GM21619 (cell line): Measurements from ENCODE around the gene PRSS53.
A peak's percentile ranks its signal among the peaks of the same experiment; 100 is the strongest.
"Not testable (repeated sequence)": the region's sequence is repeated elsewhere in the genome, so short reads cannot be mapped to it uniquely, and the experiment has no call there.

Experiments used
- ATAC-seq: cut with Tn5 transposase; IDR thresholded peaks from one replicate; pipeline ENCODE4 v1.9.1; 2021; ENCODE audit not compliant: unreplicated experiment

PRSS53 gene

DNA sequence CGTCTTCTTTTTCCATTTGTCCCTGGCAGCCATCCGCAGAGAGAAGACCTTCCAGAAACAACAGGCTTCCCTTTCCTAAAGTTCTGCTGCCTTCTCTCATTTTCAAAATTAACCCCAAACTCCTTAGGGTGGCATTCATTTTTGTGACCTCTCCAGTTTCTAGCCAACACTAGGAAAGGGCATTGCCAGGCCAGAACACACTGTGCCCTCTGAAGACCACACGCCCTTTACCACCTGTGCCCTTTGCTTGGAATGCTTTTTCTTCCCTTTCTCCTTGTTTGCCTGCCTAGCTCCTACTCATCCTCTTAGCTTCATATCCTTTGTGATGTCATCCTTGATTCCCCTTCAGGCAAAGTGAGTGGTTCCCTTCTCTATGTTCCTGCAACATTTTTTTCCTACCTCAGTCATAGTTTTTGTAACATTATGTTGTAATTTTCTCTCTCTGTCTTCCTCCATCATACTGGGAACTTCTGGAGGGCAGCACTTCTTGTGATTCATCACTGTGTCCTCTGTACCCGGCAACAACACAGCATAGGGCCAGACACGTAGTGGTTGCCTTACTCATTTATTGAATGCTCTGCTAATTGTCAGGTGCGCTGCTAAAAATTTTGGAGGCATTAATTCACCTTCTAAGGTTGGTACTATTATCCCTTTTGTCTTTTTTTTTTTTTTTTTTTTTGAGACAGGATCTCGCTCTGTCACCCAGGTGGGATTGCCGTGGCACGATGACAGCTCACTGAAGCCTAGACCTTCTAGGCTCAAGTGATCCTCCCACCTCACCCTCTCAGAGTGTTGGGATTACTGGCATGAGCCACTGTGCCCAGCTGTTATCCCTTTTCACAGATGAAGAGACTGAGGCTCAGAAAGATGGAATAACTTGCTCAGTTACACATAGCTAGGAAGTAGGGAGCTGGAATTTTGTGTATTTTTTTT is 29.7 kb upstream of the PRSS53 start:
- no peak for ATAC-seq

DNA sequence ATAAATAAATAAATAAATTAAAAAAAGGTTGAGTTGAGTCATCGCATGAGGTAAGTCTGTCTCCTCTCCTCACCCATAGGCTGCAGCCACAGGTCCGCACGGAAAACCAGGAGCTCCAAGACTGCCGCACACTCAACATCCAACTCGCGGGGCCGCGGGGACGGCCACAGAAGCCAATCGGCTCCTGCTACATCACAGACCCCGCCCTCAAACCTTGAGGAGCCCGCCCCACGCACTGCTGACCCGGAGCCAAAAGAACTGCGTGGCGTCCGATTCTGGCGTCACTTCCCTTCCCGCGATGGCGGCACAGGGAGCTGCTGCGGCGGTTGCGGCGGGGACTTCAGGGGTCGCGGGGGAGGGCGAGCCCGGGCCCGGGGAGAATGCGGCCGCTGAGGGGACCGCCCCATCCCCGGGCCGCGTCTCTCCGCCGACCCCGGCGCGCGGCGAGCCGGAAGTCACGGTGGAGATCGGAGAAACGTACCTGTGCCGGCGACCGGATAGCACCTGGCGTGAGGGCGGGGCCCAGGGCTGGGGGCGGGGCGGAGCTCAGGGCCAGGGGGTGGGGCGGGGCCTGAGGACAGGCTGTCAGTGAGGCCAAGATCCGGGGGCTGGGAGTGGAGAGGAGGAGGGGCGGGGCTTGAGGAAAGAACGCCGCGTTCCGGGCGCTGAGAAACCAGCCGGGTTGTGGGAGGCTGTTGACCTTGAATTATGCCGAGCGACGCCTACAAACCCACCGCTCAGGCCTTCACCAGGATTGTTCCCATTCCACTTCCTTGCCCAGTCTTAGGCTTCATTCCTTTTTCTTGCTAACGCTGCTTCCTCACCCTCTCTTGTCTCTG is 28.9 kb upstream of the PRSS53 start, which contains the start of gene KAT8:
KAT8 (plus strand) TSS at position 281 of the 839 bp plus-strand sequence; CDS start at position 299, 18 bp downstream.
- ATAC-seq, result peak; percentile 88

DNA sequence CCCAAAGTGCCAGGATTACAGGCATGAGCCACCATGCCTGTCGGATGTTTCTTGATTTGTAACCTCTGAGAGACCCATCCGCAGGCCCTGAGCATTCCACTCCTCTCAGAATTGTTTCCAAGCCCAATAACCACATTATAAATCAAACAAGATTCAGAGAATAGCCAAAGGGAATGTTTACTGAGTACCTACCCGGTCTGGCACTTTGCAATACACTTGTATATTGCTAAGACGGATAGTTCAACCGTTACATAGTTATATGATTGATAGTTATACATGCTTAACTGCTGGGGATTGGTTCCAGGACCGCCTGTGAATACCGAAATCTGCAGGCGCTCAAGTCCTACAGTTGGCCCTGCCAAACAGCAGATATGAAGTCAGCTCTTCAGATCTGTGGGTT is 25.7 kb upstream of the PRSS53 start:
- no peak for ATAC-seq

- no peak for ATAC-seq
Measured at GRCh38 chr16:31113121-31114120, 24.7 kb upstream of the PRSS53 start.

DNA sequence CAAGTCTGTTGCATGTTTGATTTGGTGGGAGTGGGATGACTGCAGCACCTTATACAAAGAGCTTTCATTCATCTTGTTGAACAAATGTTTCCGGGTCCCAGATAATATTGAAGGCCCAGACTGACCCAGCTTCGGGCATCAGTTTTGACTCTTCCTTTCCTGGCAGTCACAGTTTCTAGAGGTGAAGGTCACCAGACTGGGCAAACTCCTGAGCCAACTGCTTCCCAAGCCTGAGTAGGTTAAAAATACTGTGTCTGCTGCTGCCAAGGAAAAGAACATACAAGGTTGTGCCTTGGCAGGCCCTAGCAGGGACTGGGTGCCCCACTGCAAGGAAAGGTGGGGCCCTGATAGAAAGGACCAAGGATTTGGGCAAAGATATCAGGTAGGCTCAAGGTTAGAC is 24.0 kb upstream of the PRSS53 start:
- no peak for ATAC-seq

- no peak for ATAC-seq
Measured at GRCh38 chr16:31111881-31112466, 23.2 kb upstream of the PRSS53 start.

DNA sequence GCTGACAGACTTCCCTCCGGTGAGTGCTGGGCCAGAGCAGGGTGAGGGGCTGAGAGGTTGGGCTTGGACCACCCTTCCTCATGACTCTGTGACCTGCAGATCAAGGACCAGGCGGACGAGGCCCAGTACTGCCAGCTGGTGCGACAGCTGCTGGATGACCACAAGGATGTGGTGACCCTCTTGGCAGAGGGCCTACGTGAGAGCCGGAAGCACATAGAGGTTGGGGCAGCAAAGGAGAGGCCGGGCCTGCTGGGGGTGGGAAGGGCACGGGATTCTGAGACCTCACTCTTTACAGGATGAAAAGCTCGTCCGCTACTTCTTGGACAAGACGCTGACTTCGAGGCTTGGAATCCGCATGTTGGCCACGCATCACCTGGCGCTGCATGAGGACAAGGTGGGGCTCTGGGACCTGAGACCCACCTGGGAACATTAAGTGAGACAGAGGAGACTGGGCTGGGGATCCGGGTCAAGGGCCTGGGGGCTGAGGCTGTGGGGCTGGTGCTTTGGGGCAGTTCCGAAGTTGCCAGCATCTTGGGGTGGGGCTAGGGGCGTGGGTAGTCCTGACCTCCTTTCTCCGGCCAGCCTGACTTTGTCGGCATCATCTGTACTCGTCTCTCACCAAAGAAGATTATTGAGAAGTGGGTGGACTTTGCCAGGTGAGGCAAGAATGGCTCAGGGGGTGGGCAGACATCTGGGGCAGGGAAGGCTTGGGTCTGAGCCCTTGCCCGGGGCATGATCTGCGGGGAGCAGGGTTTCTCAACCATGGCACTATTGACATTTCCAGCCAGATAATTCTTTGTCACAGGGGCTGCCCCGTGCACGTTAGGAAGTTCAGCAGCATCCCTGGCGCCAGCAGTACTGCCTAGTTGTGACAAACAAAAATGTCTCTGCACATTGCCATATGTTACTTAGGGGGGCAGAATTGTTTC is 21.6 kb upstream of the PRSS53 start:
- no peak for ATAC-seq

GRCh38 chr16:31109622-31110021 is 20.9 kb upstream of the PRSS53 start:
- no peak for ATAC-seq

- ATAC-seq, result no peak
Measured at GRCh38 chr16:31108794-31109558, 20.2 kb upstream of the PRSS53 start.

DNA sequence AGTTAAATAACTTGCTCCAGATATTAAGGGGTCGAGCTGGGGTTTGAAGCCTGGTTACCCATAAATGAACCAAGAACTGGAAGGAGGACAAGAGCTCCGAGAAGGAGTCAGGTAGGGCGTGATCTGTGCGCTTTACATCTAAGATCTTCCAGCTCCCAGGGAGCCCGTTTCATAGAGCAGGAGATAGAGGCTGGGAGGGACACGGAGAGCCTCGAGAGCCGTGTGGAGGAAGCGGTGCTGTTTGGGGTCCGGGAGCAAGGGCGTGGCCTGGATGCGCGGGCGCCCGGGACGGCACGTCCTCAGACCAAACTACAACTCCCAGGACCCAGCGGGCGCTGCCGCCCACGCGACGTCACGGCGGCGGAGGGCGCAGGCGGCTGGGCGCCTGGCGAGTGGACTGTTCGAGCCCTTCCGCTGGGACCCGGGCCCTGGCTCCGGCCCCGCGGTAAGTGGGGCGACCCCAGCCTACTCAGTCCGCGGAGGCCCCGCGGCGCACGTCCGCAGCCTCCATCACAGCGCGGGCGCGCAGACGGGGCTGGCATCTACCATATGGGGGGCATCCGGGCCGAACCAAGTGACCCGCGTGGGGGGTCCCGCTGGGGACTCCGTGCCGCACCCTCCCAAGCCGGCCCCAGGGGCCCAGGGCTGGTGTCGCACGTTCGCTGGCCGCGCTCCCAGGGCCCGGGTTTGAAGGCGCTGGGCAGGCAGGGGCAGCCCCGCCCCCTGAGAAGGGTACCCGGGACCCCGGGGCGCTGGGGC is 19.5 kb upstream of the PRSS53 start, which contains the start of gene BCKDK:
BCKDK (plus strand) TSS at position 352 of the 759 bp plus-strand sequence. CDS start 838 bp downstream, outside the sequence.
- ATAC-seq, result peak; percentile 77

DNA sequence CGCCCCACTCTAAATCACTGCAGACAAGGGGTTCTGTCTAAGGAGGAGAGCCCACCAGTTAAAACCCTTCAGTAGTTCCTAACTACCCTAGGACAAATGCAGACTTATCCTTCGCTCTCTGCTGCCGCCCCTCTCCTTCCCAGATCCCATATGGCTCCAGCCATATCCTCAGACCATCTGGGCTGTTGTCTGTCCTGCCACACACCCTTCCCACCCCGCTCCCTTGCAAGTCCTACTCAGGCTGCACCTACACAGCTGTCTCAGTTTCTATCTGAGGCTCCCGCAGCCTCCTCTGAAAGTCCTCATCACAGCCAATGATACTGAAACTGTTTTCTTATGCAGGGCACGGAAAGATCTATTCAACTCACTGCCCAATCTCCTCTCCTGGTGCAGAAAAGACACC is 18.7 kb upstream of the PRSS53 start:
- peak; percentile 58 for ATAC-seq

DNA sequence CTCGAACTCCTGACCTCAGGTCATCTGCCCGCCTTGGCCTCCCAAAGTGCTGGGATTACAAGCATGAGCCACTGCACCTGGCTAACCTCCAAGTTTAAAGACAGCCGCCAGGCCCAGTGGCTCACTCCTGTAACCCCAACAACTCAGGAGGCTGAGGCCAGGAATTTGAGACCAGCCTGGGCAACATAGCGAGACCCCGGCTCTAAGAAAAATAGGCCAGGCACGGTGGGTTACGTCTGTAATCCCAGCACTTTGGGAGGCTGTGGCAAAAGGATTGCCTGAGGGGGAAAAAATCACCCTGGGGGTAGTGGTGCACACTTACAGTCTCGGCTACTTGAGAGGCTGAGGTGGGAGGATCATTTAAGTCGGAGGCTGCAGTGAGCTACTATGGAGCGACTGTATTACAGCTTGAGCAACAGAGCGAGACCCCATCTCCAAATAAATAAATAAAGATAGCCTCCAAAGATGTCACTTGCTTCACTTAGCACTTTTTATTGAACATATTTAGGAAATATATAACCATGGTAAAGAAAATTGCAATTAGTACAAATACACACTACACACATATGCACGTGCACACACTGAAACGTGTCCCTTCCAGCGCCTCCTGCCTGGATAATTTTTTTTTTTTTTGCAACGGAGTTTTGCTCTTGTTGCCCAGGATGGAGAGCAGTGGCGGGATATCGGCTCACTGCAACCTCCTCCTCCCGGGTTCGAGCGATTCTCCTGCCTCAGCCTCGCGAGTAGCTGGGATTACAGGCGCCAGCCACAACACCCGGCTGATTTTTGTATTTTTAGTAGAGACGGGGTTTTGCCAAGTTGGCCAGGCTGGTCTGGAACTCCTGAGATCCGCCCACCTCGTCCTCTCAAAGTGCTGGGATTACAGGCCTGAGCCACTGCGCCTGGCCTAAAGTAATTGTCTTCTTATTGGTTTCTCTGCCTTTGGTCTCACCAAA is 18.0 kb upstream of the PRSS53 start:
- no peak for ATAC-seq

GRCh38 chr16:31105677-31106213 is 17.0 kb upstream of the PRSS53 start:
- no peak for ATAC-seq

DNA sequence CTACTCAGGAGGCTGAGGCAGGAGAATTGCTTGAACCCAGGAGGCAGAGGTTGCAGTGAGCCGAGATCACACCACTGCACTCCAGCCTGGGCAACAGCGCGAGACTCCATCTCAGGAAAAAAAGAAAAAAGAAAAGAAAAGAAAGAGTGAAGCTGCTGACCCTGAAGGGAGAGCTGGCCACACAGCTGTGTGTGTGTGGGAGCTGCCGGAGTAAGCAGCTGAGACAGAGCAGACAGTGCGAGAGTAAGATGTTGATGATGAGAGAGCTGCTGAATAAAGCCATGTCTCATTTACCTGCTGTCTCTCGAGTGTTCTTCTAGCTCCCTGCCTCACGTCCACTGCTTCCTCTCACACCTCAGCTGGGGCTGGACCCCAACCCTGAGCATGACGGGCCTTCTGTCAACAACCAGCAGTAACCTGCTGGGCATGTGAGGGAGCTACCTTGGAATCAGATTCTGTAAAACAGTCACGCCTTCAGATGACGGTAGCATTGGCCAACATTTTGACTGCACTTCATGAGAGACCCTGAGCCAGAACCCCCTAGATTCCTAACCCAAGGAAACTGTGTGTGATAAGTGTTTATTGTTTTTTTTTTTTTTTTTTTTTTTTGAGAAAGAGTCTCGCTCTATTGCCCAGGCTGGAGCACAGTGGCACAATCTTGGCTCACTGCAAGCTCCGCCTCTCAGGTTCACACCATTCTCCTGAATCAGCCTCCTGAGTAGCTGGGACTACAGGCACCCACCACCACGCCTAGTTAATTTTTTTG is 12.3 kb upstream of the PRSS53 start:
- not testable (repeated sequence) for ATAC-seq
